ENCODE measurements around the gene GSTO2.

Gene GSTO2

DNA sequence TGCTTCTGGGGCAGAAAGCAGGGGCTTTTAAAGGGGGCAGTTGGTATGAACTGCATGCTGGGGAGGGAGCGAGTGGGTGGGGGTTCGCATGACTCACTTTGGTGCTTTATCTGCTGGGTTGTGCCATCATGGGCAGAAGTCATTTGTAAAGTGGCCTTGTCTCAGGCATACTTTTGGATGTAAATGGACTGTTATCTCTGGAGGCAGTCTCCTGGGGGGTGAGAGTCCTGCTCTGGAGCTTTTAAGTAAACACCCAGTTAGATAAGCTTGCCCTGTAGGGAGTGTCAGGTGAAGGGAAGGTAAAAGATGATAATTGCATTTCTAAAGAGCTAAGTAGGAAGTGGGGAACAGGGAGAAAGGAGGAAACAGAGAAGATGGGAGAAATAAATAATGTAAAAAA is 15.9 kb upstream of the GSTO2 start:
- H3K4me3 ChIP-seq (ENCODE audit: low read depth, low read length): no peak overlapping the region
- in situ Hi-C loops (cut with HindIII; ENCODE audit: low sequenced_read_pairs): no loop called here
- TF ChIP-seq, protein P1, sequence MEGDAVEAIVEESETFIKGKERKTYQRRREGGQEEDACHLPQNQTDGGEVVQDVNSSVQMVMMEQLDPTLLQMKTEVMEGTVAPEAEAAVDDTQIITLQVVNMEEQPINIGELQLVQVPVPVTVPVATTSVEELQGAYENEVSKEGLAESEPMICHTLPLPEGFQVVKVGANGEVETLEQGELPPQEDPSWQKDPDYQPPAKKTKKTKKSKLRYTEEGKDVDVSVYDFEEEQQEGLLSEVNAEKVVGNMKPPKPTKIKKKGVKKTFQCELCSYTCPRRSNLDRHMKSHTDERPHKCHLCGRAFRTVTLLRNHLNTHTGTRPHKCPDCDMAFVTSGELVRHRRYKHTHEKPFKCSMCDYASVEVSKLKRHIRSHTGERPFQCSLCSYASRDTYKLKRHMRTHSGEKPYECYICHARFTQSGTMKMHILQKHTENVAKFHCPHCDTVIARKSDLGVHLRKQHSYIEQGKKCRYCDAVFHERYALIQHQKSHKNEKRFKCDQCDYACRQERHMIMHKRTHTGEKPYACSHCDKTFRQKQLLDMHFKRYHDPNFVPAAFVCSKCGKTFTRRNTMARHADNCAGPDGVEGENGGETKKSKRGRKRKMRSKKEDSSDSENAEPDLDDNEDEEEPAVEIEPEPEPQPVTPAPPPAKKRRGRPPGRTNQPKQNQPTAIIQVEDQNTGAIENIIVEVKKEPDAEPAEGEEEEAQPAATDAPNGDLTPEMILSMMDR (IDR thresholded peaks at IDR 0.05; ENCODE audit: low read depth, low read length, missing control alignments): no peak
- DNase-seq (ENCODE audit: low read depth): no peak

DNA sequence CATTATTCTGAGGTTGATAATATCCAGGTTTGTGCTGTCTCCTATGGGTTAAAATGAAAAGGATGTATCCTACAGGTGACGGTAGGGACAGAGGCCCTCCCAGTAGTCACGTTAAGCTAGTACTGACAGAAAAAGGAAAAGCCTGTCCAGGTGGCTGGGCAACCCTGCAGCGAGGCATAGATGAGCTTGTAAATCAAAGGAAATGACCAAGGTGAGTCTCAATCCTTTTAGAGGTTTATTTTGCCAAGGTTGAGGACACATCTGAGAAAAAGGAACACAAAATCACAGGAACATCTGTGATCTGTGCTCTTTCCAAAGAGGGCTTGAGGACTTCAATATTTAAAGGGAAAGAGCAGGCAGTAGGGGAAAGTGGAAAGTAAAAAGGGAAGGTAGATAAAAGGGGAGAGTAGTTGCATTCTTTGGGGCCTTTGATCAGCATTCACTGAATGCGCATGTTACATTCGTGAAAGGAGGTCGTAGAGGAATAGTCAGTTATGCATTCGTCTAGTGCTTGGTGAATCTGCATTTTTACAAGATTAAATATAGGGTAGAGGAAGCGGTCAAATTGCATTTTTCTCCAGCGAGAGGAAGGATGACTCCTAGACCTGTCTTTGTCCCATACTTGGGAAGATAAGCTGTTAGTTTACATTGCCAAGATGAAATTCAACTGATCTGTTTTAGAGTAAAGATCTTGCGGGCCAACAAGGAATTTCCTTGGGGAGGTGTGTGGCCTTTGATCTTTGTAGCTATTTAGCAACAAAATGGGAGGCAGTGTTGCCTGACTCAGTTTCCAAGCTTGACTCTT is 15.2 kb upstream of the GSTO2 start:
- no peak for DNase-seq (ENCODE audit: low read depth)
- in situ Hi-C loops (cut with HindIII; ENCODE audit: low sequenced_read_pairs): no loop called here
- H3K4me3 ChIP-seq (ENCODE audit: low read depth, low read length): peak overlapping the region; percentile 79
- TF ChIP-seq, protein P1 (IDR thresholded peaks at IDR 0.05; ENCODE audit: low read depth, low read length, missing control alignments): no peak

DNA sequence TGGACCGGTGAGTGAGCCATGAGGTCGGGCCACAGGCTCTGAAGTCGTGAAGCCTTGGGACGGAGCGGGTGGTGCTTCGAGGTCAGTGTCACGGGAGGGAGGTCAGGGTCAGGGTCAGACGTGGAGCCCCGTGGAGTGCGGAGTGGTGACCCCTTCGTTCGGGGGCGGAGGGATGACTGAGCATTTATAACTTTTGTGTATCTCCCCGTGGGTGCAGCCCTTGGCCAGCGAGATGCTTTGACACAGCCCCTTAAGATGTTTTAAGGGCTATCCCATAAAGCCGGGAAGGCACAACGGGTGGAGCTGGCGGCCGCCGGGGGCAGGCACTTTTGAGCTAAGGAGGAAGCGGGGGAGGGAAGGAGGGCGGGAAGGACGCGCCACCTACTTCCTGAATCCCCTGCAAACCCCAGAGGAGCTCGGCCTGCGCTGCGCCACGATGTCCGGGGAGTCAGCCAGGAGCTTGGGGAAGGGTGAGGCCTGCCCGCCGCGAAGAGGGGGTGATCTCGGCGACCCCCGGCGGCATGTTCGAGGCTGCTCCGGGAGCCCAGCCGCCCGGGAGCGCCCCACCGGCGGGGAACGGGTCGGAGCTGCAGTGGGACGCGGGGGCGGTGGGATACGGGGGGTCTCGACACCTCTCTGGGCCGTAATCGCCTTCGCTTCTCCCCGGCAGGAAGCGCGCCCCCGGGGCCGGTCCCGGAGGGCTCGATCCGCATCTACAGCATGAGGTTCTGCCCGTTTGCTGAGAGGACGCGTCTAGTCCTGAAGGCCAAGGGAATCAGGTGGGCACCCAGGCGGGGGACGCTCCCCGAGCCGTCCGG is 14.3 kb upstream of the GSTO2 start, which contains the start of gene GSTO1:
GSTO1 (plus strand) TSS at position 400 of the 818 bp plus-strand sequence; CDS start at position 437, 37 bp downstream.
- in situ Hi-C loops (cut with HindIII; ENCODE audit: low sequenced_read_pairs): no loop called here
- DNase-seq (ENCODE audit: low read depth): no peak
- TF ChIP-seq, protein P1 (IDR thresholded peaks at IDR 0.05; ENCODE audit: low read depth, low read length, missing control alignments): no peak
- H3K4me3 ChIP-seq (ENCODE audit: low read depth, low read length): peak within 1 kb of the TSS; percentile 79

DNA sequence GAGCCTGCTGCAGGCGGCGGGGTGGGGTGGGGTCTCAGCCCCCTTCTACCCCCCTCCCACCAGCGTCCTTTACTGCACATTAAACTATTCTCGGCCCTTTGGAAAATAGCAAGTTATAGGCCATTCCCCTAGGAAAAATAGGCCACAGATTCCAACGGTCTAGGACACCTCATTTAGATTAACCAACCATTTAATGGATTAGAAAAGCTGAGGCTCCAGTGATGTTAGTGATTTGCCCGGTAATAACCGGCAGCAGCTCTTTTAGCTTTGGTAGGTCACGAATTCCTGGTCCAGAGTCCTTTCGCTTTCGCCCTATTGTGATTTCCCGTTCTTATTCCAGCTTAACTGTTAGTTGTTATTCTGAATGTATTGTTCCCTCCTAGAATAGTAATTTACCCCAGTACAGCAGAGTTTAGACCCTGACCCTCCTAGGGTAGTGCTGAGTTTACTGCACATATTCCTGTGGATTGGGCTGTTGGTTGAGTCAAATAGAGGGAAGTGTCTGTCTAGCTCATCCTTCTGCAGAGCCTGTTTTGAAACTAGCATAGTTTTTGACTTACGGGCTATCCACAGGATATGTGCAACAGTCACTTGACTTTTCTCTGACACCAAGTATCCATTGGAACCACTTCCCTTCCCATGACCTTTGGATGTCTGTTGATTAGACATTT is 13.5 kb upstream of the GSTO2 start:
- DNase-seq (ENCODE audit: low read depth): no peak
- in situ Hi-C loops (cut with HindIII; ENCODE audit: low sequenced_read_pairs): no loop called here
- TF ChIP-seq, protein P1 (IDR thresholded peaks at IDR 0.05; ENCODE audit: low read depth, low read length, missing control alignments): no peak
- H3K4me3 ChIP-seq (ENCODE audit: low read depth, low read length): peak overlapping the region; percentile 79

DNA sequence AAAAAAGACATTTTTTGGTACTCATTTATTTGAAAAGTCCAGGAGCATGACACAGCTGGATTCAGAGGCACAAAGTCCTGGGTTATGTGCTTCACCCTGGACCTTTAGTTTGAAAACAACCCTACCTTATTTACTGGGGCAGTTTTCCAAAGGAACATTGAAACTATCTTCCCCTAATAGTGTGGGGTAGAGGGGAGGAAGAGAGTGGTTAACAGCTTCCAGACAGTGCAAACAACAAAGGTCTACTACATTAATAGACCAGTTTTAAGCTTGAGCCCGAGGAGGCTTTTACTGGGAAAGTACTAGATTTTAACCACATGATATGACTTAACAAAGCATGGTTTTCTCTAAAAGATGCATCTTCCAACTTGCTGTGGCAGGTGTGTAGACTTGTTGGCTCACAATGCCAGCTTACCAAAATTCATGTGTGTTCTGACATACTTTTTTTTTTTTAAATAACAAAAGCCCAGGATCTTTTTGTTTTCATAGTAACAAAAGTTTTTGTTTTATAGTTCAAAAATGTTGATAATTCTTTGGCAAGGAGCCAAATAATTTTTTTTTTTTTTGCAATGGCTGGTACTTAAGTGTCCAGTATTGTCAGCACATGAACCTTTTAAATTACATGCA is 12.5 kb upstream of the GSTO2 start:
- H3K4me3 ChIP-seq (ENCODE audit: low read depth, low read length): peak overlapping the region; percentile 79
- in situ Hi-C loops (cut with HindIII; ENCODE audit: low sequenced_read_pairs): no loop called here
- DNase-seq (ENCODE audit: low read depth): no peak
- TF ChIP-seq, protein P1 (IDR thresholded peaks at IDR 0.05; ENCODE audit: low read depth, low read length, missing control alignments): no peak

DNA sequence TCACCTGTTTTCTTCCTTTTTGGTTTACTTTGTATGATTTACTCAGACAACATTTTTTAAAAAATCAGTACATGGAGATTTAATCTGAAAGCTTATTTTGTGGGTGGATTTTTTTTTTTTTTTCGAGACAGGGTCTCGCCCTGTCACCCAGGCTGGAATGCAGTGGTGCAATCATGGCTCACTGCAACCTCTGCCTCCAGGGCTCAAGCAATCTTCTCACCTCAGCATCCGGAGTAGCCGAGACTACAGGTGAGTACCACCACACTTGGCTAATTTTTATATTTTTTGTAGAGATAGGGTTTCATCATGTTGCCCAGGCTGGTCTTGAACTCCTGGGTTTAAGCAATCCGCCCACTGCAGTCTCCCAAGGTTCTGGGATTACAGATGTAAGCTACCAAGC is 11.7 kb upstream of the GSTO2 start:
- DNase-seq (ENCODE audit: low read depth): no peak
- no peak overlapping the region for H3K4me3 ChIP-seq (ENCODE audit: low read depth, low read length)
- in situ Hi-C loops (cut with HindIII; ENCODE audit: low sequenced_read_pairs): no loop called here
- TF ChIP-seq, protein P1 (IDR thresholded peaks at IDR 0.05; ENCODE audit: low read depth, low read length, missing control alignments): no peak
